PFSK-1 (cell line): ENCODE measurements around the gene ROMO1.

Experiments used
- FOXP2 ChIP-seq: optimal IDR thresholded peaks from 2 replicates; pipeline ENCODE3; 2011; ENCODE audit warnings: borderline replicate concordance, control low read depth, inconsistent platforms; ENCODE audit not compliant: insufficient read depth; ENCODE audit errors: extremely low read length, extremely low read depth
- POLR2AphosphoS5 ChIP-seq: IDR thresholded peaks from 2 replicates; pipeline ENCODE4 v1.6.1; 2012; ENCODE audit warnings: low read depth, mild to moderate bottlenecking, control low read depth, low read length, moderate library complexity
- SIN3A ChIP-seq: IDR thresholded peaks from 2 replicates; pipeline ENCODE4 v1.6.1; 2012; ENCODE audit warnings: mild to moderate bottlenecking, low read length, moderate library complexity, borderline replicate concordance; ENCODE audit not compliant: insufficient read depth
- TAF1 ChIP-seq: IDR thresholded peaks from 2 replicates; pipeline ENCODE4 v1.6.1; 2012; ENCODE audit warnings: low read length, control low read depth, borderline replicate concordance; ENCODE audit not compliant: insufficient read depth
- TF ChIP-seq, protein P1 (sequence below), 2 experiments: IDR thresholded peaks; 2 replicates each; pipeline versions ENCODE4 v1.6.1 to v1.8.0; 2011 to 2012; ENCODE audit warnings: low read depth in 2 of 2, low read length in 2 of 2, control low read depth in 1 of 2, inconsistent platforms in 1 of 2, mild to moderate bottlenecking in 1 of 2, moderate library complexity in 1 of 2; ENCODE audit not compliant: insufficient read depth in 1 of 2

DNA sequence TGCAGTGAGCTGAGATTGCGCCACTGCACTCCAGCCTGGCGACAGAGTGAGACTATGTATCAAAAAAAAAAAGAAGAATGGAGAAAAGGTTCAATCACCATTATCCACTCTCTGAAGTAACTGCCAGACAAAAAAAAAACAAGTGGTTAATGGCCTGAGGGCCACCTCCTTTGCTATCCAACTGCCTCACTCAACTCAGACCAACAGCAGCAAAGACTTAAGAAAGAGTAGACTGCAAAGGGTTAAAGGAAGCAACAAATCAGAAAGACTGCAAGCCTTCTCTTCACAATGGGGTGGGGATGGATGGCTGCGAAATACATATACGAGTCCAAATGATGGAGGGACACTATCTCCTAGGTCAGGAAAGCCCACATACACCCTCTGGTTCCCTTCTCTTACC is 3.2 kb upstream of the ROMO1 start:
- TF ChIP-seq SIN3A (no peak), TAF1 (no peak), FOXP2 (no peak), POLR2AphosphoS5 (no peak)
- TF ChIP-seq, protein P1, sequence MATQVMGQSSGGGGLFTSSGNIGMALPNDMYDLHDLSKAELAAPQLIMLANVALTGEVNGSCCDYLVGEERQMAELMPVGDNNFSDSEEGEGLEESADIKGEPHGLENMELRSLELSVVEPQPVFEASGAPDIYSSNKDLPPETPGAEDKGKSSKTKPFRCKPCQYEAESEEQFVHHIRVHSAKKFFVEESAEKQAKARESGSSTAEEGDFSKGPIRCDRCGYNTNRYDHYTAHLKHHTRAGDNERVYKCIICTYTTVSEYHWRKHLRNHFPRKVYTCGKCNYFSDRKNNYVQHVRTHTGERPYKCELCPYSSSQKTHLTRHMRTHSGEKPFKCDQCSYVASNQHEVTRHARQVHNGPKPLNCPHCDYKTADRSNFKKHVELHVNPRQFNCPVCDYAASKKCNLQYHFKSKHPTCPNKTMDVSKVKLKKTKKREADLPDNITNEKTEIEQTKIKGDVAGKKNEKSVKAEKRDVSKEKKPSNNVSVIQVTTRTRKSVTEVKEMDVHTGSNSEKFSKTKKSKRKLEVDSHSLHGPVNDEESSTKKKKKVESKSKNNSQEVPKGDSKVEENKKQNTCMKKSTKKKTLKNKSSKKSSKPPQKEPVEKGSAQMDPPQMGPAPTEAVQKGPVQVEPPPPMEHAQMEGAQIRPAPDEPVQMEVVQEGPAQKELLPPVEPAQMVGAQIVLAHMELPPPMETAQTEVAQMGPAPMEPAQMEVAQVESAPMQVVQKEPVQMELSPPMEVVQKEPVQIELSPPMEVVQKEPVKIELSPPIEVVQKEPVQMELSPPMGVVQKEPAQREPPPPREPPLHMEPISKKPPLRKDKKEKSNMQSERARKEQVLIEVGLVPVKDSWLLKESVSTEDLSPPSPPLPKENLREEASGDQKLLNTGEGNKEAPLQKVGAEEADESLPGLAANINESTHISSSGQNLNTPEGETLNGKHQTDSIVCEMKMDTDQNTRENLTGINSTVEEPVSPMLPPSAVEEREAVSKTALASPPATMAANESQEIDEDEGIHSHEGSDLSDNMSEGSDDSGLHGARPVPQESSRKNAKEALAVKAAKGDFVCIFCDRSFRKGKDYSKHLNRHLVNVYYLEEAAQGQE (IDR thresholded peaks at IDR 0.05; ENCODE audit: insufficient read depth in 1 of 2, low read depth in 2 of 2, low read length in 2 of 2), result no peak
